ENCODE data around the gene PIK3CD. TPM values are rescaled to one million over a fixed set of nuclear protein-coding genes. Genes with fewer than 3 reads are reported as not detected.
"Not testable (repeated sequence)": the region's sequence is repeated elsewhere in the genome, so short reads cannot be mapped to it uniquely, and the experiment has no call there.

PIK3CD gene
- total RNA-seq, 2 experiments from 2014 or later: 13.6 to 37.1 TPM

- peaks cover 96% of the 10 kb centered on the region for H3K36me3 ChIP-seq (ENCODE audit: insufficient read depth, low read length)
- H3K4me3 ChIP-seq (ENCODE audit: low read depth, low read length, poor library complexity, severe bottlenecking): no peak overlapping the region
- no peak overlapping the region for H3K4me2 ChIP-seq (ENCODE audit: low read length)
- H3K9me2 ChIP-seq (ENCODE audit: insufficient read depth, low read length): no peaks in the 10 kb centered on the region
- H3K4me1 ChIP-seq (ENCODE audit: insufficient read depth, low read length, poor library complexity, severe bottlenecking): no peaks in the 10 kb centered on the region
- no peak overlapping the region for H3K27ac ChIP-seq (ENCODE audit: low read depth, low read length, poor library complexity, severe bottlenecking)
- CTCF ChIA-PET (ENCODE audit: unreplicated experiment): no interaction called here
- no peaks in the 10 kb centered on the region for H3K9me3 ChIP-seq (ENCODE audit: low read length)
- intact Hi-C loops (cut with micrococcal nuclease; ENCODE audit: unreplicated experiment): no loop called here
- H2AFZ ChIP-seq (ENCODE audit: low read length): no peak overlapping the region
- TF ChIP-seq EZH2phosphoT487 (IDR thresholded peaks at IDR 0.05; ENCODE audit: borderline replicate concordance, low read depth, low read length) (no peak), CTCF (conservative IDR thresholded peaks at IDR 0.05; ENCODE audit: low read length) (no peak)
- POLR2A ChIA-PET: interaction anchor here (0.7 kb wide), 1 partner anchor 1368 kb away, joined by 8 read pairs; no protein-coding TSS in a partner anchor
- no peak for DNase-seq (ENCODE audit: low spot score)
- H3K79me2 ChIP-seq (ENCODE audit: insufficient read depth, low read depth, low read length): no peaks in the 10 kb centered on the region
- no TSS peak for BruUV-seq (replicated peaks)
- no peaks in the 10 kb centered on the region for H4K20me1 ChIP-seq (ENCODE audit: insufficient read depth, low read length)
Observed at GRCh38 chr1:9746651-9747050, 95.1 kb downstream of the PIK3CD start.

GRCh38 chr1:9748391-9748790 lies 96.9 kb downstream of the PIK3CD start:
- CTCF ChIA-PET (ENCODE audit: unreplicated experiment); BruUV-seq (replicated peaks); H3K79me2 ChIP-seq (ENCODE audit: insufficient read depth, low read depth, low read length); H4K20me1 ChIP-seq (ENCODE audit: insufficient read depth, low read length); H3K9me2 ChIP-seq (ENCODE audit: insufficient read depth, low read length); intact Hi-C loops (cut with micrococcal nuclease; ENCODE audit: unreplicated experiment); H3K4me3 ChIP-seq (ENCODE audit: low read depth, low read length, poor library complexity, severe bottlenecking); POLR2A ChIA-PET; H2AFZ ChIP-seq (ENCODE audit: low read length); H3K4me1 ChIP-seq (ENCODE audit: insufficient read depth, low read length, poor library complexity, severe bottlenecking); H3K4me2 ChIP-seq (ENCODE audit: low read length); H3K9me3 ChIP-seq (ENCODE audit: low read length); DNase-seq (ENCODE audit: low spot score); H3K27ac ChIP-seq (ENCODE audit: low read depth, low read length, poor library complexity, severe bottlenecking): not testable (repeated sequence)
- peaks cover 94% of the 10 kb centered on the region for H3K36me3 ChIP-seq (ENCODE audit: insufficient read depth, low read length)

GRCh38 chr1:9749361-9749760 lies 97.8 kb downstream of the PIK3CD start:
- no peak for DNase-seq (ENCODE audit: low spot score)
- no peaks in the 10 kb centered on the region for H3K9me3 ChIP-seq (ENCODE audit: low read length)
- no peak overlapping the region for H2AFZ ChIP-seq (ENCODE audit: low read length)
- H3K27ac ChIP-seq (ENCODE audit: low read depth, low read length, poor library complexity, severe bottlenecking): no peak overlapping the region
- TF ChIP-seq CTCF (conservative IDR thresholded peaks at IDR 0.05; ENCODE audit: low read length) (no peak), EZH2phosphoT487 (IDR thresholded peaks at IDR 0.05; ENCODE audit: borderline replicate concordance, low read depth, low read length) (no peak)
- BruUV-seq (replicated peaks): TSS peak; percentile 26
- no peaks in the 10 kb centered on the region for H4K20me1 ChIP-seq (ENCODE audit: insufficient read depth, low read length)
- no peak overlapping the region for H3K4me2 ChIP-seq (ENCODE audit: low read length)
- H3K36me3 ChIP-seq (ENCODE audit: insufficient read depth, low read length): peaks cover 93% of the 10 kb centered on the region
- H3K4me3 ChIP-seq (ENCODE audit: low read depth, low read length, poor library complexity, severe bottlenecking): no peak overlapping the region
- intact Hi-C loops (cut with micrococcal nuclease; ENCODE audit: unreplicated experiment): no loop called here
- ChIA-PET POLR2A (no interaction called here), CTCF (ENCODE audit: unreplicated experiment) (no interaction called here)
- no peaks in the 10 kb centered on the region for H3K9me2 ChIP-seq (ENCODE audit: insufficient read depth, low read length)
- H3K79me2 ChIP-seq (ENCODE audit: insufficient read depth, low read depth, low read length): no peaks in the 10 kb centered on the region
- H3K4me1 ChIP-seq (ENCODE audit: insufficient read depth, low read length, poor library complexity, severe bottlenecking): no peaks in the 10 kb centered on the region
